Measurements from ENCODE around the gene DDX31.
"Not testable (repeated sequence)": the region's sequence is repeated elsewhere in the genome, so short reads cannot be mapped to it uniquely, and the experiment has no call there.

The DDX31 gene

DNA sequence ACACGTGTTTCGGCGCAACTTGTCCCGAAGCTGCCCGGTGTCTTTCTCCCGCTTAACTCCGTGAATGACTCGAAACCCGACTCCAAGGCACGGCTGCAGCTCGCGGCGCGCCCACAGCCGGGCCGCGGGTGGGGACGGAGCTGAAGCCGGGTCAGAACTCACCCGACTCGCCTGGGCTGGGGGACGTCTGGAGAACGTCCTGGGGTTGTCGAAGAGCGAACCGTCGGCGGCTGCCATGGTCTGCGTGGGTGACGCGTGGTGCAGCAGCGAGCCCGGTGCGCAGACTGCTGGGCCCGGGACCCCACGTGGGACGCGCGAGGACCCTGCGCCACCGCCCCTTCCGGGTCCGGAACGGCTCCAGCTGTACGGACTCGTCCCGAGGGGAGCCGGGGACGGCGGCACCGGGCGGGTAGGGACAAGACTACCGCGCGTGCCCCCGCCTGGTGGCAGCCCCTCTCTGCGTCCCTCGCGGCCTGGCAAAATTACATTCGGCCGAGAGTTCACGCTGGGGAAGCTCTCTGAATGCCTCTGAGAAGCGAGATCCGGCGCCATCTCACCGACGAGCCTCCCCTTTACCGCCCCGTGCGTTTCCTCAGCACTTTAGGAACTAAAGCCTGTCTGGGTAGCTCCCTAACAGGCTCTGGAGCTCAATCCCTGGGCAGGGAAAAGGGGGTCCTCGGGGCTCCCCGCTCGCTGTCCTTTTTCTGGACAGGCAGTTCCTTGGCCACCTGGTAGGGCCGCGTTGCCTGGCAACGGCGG lies at the start of gene DDX31:
DDX31 (minus strand) TSS at position 286 of the 759 bp plus-strand sequence; CDS start at position 237, 49 bp downstream.
- DNase-seq: peak; percentile 91

DNA sequence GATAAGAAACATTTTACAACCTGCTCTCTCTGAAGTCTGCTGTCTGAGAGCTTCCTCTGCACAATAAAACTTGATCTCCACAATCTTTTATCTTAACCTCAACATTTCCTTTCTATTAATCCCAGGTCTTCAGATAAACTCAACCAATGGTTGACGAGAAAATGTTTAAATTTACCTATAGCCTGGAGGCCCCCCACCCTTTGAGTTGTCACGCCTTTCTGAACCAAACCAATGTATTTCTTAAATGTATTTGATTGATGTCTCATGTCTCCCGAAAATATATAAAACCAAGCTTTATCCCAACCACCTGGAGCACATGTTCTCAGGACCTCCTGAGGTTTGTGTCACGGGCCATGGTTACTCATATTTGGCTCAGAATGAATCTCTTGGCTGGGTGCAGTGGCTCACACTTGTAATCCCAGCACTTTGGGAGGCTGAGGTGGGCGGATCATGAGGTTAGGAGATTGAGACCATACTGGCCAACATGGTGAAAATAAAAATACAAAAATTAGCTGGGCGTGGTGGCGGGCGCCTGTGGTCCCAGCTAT lies 48.7 kb upstream of the DDX31 start:
- not testable (repeated sequence) for DNase-seq

DNA sequence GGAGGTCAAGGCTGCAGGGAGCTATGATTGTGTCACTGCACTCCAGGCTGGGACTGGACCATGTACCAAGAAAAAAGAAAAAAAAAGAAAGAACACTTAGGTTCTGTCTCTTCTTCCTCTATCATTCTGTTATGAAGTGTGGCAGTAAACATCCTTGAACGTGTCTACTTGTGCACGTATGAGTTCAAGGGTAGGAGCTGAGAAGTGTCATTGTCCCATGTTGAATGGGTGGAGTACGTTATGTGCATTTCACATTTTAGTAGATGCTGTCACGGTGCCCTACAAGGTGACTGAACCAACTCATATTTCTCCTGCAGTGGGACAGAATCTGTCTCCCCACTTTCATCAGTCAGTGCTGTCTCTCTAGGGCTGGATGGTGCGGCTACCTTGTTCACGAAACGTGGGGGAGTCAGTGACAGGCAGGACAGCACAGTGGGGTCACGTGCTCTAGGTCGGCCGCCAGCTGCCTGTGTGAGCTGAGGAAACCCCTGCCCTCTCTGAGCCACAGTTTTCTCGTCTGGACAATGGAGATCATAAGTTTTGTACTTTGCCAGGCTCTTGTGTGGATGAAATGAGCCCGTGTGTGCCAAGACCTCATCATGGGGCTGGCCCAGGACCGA lies 47.7 kb upstream of the DDX31 start:
- DNase-seq: no peak

- no peak for DNase-seq
Measured at GRCh38 chr9:132716007-132716406, 46.2 kb upstream of the DDX31 start.

- no peak for DNase-seq
Measured at GRCh38 chr9:132712753-132713152, 43.0 kb upstream of the DDX31 start.

DNA sequence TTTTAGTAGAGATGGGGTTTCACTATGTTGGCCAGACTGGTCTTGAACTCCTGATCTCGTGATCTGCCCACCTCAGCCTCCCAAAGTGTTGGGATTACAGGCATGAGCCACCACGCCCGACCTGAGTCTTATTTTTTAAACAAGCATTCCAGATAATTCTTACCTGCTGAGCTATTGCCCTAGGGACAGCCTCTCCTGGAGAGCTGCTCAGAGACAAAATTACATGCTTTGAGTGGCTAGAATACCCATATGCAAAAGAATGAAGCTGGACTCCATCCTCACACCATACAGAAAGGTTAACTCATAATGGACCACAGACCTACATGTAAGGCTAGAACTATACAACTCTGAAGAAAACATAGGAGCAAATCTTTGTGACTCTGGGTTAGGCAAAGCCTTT lies 42.1 kb upstream of the DDX31 start:
- no peak for DNase-seq

DNA sequence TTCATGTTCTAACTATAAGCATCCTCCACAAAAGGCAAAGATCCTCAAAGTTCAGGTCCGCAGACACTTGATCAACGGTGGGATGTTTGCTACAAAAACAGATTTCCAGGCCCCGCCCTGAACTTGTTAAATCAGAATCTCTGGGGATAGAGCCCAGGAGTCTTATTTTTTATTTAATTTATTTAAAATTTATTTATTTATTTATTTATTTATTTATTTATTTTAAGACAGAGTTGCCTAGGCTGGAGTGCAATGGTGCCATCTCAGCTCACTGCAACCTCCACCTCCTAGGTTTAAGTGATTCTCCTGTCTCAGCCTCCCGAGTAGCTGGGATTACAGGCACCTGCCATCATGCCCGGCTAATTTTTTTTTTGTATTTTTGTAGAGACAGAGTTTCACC lies 41.4 kb upstream of the DDX31 start:
- DNase-seq: not testable (repeated sequence)

DNA sequence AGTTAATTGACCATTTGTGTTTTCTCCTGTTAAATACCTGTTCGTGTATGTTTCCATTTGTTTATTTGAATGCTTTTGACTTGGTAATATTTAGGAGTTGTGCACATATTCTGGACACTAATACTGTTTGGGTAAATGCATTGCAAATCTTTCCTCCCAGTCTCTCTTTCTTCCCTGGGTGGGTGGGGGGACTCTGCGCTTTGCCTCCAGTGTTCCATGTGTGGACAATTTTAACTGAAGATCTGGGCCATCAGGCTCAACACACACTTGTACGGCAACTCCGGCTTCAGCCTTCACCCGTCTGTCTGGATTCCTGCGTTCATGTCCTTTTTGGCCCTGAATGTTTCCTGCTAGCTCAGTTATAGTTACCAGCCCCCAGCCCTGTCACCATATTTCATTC lies 40.5 kb upstream of the DDX31 start:
- no peak for DNase-seq

DNA sequence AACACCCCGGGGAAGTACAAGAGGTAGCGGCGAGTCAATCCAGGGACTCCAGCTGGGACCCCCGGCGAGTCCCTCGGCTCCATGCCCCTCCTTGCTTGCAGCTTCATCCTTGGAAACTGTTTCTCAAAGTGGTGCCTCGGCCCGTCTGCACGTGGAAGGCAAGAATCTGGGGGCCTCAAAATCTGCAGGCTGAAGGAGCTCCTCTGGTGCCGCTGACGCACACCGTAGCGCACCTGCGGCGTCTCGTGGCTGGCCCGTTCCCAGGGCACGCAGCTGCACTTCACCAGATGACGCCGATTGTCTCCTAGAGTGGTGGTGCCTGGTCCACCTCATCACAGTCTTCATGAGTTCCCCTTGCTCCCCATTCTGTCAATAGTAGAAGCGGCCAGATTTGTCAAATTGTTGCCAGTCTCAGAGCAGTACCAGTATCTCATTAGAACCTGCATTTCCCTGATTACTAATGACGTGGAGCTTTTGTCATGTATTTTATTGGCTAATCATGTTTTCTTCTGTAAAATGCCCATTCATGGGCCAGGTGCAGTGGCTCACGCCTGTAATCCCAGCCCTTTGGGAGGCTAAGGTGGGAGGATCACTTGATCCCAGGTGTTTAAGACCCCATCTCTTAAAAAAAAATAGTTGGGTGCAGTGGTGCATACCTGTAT lies 39.1 kb upstream of the DDX31 start:
- no peak for DNase-seq

GRCh38 chr9:132708239-132708638 lies 38.5 kb upstream of the DDX31 start:
- DNase-seq: no peak

DNA sequence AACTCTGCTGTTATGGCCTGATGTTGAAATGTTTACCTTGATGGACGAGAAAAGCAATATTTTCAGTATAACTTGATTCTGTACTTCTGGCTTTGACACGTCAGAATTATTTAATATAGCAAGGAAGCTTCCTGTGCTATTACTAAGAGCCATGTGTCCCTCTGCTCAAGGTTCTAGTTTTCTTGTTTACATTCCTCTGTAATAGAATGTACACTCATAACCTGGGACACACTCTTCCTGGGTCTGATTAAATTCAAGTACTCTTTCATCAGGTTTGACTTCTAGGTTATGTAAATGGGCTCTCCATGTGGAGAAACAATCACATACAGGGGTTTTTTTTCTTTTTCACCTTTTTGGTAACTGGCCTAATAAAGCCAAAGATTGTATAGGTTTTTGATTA lies 33.6 kb upstream of the DDX31 start:
- no peak for DNase-seq

GRCh38 chr9:132702254-132702653 lies 32.5 kb upstream of the DDX31 start:
- DNase-seq: no peak

DNA sequence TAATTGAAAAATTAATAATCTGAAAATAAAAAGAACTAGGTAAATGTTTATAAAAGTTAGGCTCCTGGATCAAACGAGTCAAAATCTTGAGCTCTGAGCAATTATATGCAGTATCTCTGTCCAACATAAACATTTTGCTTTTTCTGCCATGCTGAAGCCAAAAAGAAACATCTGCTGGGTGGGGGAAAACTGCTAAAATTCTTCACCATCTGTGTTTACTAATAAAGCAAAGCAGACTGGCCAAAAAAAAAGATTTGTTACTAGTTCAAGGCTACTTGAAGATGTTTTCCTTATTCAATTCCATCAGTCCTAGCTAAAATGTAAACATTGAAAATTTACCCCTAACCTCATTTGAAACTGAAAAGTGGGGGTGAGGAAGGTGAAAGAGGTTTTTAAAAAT lies 30.2 kb upstream of the DDX31 start:
- no peak for DNase-seq

DNA sequence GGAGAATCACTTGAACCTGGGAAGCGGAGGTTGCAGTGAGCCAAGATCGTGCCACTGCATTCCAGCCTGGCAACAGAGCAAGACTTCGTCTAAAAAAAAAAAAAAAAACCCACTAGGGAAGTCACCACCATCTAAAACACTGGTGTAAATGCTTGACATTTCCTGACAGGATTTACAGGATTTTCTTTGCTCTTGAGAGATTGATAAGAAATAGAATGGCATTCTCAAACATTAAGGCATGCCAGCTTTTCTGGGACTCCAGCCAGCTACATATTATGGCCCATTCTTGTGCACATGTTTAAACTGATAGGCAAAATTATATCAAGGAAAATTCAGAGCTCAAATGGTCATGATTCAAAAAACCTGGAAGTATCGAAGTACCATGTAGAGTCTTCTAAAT lies 29.2 kb upstream of the DDX31 start:
- no peak for DNase-seq

DNA sequence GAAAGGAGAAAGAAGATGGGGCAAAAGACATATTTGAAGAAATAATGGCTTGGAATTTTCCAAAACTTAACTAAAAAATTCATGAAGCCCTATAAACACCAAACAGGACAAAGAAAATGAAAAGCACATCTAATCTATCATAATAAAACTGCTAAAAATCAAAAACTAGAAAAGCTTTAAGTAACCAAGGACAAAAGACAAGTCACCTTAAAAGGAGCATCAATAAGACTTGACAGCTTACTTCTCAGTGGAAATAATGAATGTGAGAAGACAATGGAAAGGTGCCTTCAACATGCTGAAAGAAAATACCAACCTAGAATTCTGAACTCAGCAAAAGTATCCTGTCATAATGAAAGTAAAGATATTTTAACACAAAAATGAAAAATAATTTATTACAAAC lies 27.4 kb upstream of the DDX31 start:
- no peak for DNase-seq

GRCh38 chr9:132694144-132694543 lies 24.4 kb upstream of the DDX31 start:
- DNase-seq: no peak

DNA sequence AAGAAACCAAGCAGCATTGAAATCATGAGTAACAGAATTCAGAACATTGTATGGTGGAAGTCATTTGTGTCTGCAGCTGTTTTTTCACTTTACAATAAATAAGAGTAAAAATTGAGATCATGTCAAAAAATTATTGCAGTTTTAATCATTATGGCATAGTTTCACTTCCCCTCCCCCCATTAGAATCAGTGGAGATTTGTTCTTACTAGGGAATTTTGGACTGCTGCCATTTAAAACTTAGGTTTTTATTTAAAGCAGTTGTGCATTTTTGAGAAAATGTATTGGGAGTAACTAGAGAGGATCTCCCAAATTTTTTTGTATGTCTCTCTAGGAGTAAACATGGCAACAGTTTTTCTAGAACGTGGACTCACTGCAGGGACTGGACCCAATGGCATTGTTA lies 20.9 kb upstream of the DDX31 start:
- no peak for DNase-seq

- DNase-seq: no peak
Measured at GRCh38 chr9:132683873-132684272, 14.1 kb upstream of the DDX31 start.

- DNase-seq: no peak
Measured at GRCh38 chr9:132681561-132681960, 11.8 kb upstream of the DDX31 start.

DNA sequence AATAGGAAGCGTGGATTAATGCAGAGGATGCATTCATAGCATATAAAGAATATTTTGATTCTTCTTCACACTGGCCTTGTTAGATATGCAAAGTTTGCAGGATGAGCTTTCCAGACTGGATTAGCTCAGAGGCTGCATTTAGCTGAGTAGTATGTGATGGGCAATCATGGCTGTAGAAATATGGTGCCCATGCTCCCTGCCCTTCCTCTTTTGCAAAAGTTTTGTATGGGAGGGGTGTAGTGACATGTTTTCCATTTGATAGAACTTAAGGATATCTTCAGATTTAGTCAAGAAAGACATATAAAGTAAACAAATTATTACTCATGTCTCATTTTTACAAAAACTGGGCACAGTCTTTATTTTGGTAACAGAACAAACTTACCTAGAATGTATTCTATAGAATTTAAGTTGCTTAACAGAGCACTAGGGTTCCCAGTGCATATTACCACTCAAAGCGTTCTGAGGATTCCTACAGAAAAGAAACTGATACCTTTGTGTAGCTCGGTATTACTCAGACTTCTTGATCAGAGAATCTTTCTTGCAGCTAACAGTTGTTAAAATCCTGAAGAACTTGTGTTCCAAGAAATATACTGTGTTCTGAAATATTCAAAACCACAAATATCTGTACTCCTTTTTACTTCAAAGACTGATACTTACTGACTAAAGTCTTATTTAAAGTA lies 10.3 kb upstream of the DDX31 start:
- DNase-seq: no peak

DNA sequence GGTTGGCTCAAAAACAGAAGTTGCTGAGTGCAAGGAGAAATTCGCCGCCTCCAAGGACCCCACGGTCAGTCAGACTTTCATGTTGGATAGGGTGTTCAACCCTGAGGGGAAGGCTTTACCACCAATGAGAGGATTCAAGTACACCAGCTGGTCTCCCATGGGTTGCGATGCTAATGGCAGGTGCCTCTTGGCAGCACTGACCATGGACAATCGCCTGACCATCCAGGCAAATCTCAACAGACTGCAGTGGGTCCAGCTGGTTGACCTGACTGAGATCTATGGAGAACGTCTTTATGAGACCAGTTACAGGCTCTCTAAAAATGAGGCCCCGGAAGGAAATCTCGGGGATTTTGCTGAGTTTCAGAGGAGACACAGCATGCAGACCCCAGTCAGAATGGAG lies 8.2 kb upstream of the DDX31 start:
- DNase-seq: no peak

- DNase-seq: no peak
Measured at GRCh38 chr9:132674485-132674884, 4.7 kb upstream of the DDX31 start.

- DNase-seq: no peak
Measured at GRCh38 chr9:132673355-132673754, 3.6 kb upstream of the DDX31 start.

DNA sequence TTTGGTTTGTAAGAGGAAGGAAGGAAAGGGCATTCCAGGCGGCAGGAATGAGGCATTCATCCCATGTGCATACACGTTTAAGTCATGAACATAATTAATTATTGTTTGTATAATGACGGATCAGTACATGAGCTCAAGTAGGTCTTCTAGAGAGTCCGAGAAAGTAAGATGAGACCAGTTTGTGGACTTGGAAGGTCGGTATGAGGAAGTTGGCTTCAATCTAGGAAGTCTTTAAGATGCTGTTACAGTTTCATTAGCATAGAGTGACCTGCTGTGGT lies 2.6 kb upstream of the DDX31 start:
- DNase-seq: no peak

All from activated T-cell treated with anti-CD3 and anti-CD28 coated beads, Interleukin-2, amount 50 U/mL, for 1 hour (primary cell).